ENCODE measurements around the gene UBE2Q1.

Gene UBE2Q1

GRCh38 chr1:154590756-154591155 lies 32.3 kb upstream of the UBE2Q1 start:
- H3K36me3 ChIP-seq: peaks cover 98% of the 10 kb centered on the region

GRCh38 chr1:154589780-154590179 lies 31.3 kb upstream of the UBE2Q1 start:
- Histone ChIP-seq H3K4me3 (ENCODE audit: low read depth, low read length) (no peak overlapping the region), H3K36me3 (peaks cover 98% of the 10 kb centered on the region), H3K9me3 (ENCODE audit: severe bottlenecking) (no peaks in the 10 kb centered on the region), H3K27me3 (ENCODE audit: insufficient read depth, low read depth, severe bottlenecking) (no peaks in the 10 kb centered on the region), H3K27ac (no peak overlapping the region)
- no peak for DNase-seq
- TF ChIP-seq CTCF (IDR thresholded peaks at IDR 0.05; ENCODE audit: low read depth, low read length): no peak

More at GRCh38 chr1:154590756-154591155, 32.3 kb upstream of the UBE2Q1 start:
- DNase-seq: no peak
- no peaks in the 10 kb centered on the region for H3K9me3 ChIP-seq (ENCODE audit: severe bottlenecking)
- no peak for TF ChIP-seq CTCF (IDR thresholded peaks at IDR 0.05; ENCODE audit: low read depth, low read length)
- no peaks in the 10 kb centered on the region for H3K27me3 ChIP-seq (ENCODE audit: insufficient read depth, low read depth, severe bottlenecking)
- no peak overlapping the region for H3K4me3 ChIP-seq (ENCODE audit: low read depth, low read length)
- no peak overlapping the region for H3K27ac ChIP-seq

- Histone ChIP-seq H3K36me3 (peaks cover 100% of the 10 kb centered on the region), H3K9me3 (ENCODE audit: severe bottlenecking) (no peaks in the 10 kb centered on the region), H3K27ac (no peak overlapping the region), H3K4me3 (ENCODE audit: low read depth, low read length) (no peak overlapping the region), H3K27me3 (ENCODE audit: insufficient read depth, low read depth, severe bottlenecking) (no peaks in the 10 kb centered on the region)
- no peak for TF ChIP-seq CTCF (IDR thresholded peaks at IDR 0.05; ENCODE audit: low read depth, low read length)
- no peak for DNase-seq
These were observed 28.2 kb upstream of the UBE2Q1 start for GRCh38 chr1:154586641-154587040.

GRCh38 chr1:154586231-154586630 lies 27.8 kb upstream of the UBE2Q1 start:
- no peaks in the 10 kb centered on the region for H3K9me3 ChIP-seq (ENCODE audit: severe bottlenecking)
- no peaks in the 10 kb centered on the region for H3K27me3 ChIP-seq (ENCODE audit: insufficient read depth, low read depth, severe bottlenecking)
- H3K36me3 ChIP-seq: peaks cover 100% of the 10 kb centered on the region
- no peak; the same call in 1 of the 2 replicates for TF ChIP-seq CTCF (IDR thresholded peaks at IDR 0.05; ENCODE audit: low read depth, low read length)
- no peak overlapping the region for H3K27ac ChIP-seq
- DNase-seq: no peak
- no peak overlapping the region for H3K4me3 ChIP-seq (ENCODE audit: low read depth, low read length)

- TF ChIP-seq CTCF (IDR thresholded peaks at IDR 0.05; ENCODE audit: low read depth, low read length): no peak
- Histone ChIP-seq H3K27ac (no peak overlapping the region), H3K27me3 (ENCODE audit: insufficient read depth, low read depth, severe bottlenecking) (no peaks in the 10 kb centered on the region), H3K4me3 (ENCODE audit: low read depth, low read length) (no peak overlapping the region), H3K36me3 (peaks cover 100% of the 10 kb centered on the region), H3K9me3 (ENCODE audit: severe bottlenecking) (no peaks in the 10 kb centered on the region)
- no peak for DNase-seq
These were observed 26.0 kb upstream of the UBE2Q1 start for GRCh38 chr1:154584267-154584994.

GRCh38 chr1:154583773-154584172 lies 25.3 kb upstream of the UBE2Q1 start:
- H3K9me3 ChIP-seq (ENCODE audit: severe bottlenecking): no peaks in the 10 kb centered on the region
- no peak overlapping the region for H3K27ac ChIP-seq
- DNase-seq: no peak
- no peaks in the 10 kb centered on the region for H3K27me3 ChIP-seq (ENCODE audit: insufficient read depth, low read depth, severe bottlenecking)
- H3K36me3 ChIP-seq: peaks cover 100% of the 10 kb centered on the region
- no peak overlapping the region for H3K4me3 ChIP-seq (ENCODE audit: low read depth, low read length)
- no peak for TF ChIP-seq CTCF (IDR thresholded peaks at IDR 0.05; ENCODE audit: low read depth, low read length)
